ENCODE data around the gene SLC16A1.

DNA sequence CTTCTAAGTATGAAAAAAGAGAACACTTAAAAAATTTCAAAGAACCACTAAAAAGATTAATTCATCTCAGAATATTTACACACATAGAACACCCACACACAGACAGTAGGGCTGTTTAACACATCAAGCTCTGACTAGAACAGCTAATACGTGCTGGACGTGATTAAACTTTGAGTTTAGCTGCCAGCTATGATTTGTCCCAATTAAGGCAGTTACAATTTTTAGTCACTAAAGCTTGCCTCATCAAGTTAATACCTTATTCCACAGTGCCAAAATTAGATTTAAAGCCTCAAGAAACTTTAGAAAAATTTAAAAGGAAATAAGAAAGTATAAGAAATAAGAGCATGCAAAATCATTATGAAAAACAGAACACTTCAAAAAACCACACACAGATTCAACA lies 18.9 kb downstream of the SLC16A1 start:
- TF ChIP-seq GATA3 (IDR thresholded peaks at IDR 0.05; ENCODE audit: low read depth, low read length) (no peak), GATA2 (IDR thresholded peaks at IDR 0.05; ENCODE audit: low read depth, low read length) (no peak)

Measured in SH-SY5Y (cell line).